CD8-positive, alpha-beta memory T cell (primary cell): Measurements from ENCODE around the gene DDX49. TPM values are rescaled to one million over a fixed set of nuclear protein-coding genes. Genes with fewer than 3 reads are reported as not detected.

ENCODE experiments used
- CTCF ChIA-PET: fragments of 350-600 bp; sonication (Branson Sonifier 250); formaldehyde crosslinking; loops from one replicate; lab custom pipeline; 2021; ENCODE audit warnings: antibody characterized with exemption; lab: Charles Lee
- POLR2A ChIA-PET: fragments of 350-600 bp; sonication (Branson Sonifier 250); formaldehyde crosslinking; loops from one replicate; lab custom pipeline; 2021; ENCODE audit warnings: antibody characterized with exemption; lab: Charles Lee
- DNase-seq, 5 donors: peaks; one replicate each; pipeline versions ENCODE4 v3.0.0 to v3.0.0-alpha.2; 2020 to 2022; ENCODE audit warnings: mixed read lengths in 1 of 5
- H3K27ac ChIP-seq: one replicate; pipeline ENCODE4 v1.7.0; 2013; ENCODE audit warnings: low read depth, mild to moderate bottlenecking, low read length, moderate library complexity
- H3K27me3 ChIP-seq: 2 replicates; pipeline ENCODE4 v1.7.0; 2013; ENCODE audit warnings: low read length, mild to moderate bottlenecking; ENCODE audit not compliant: insufficient read depth, poor library complexity, severe bottlenecking
- H3K36me3 ChIP-seq: 2 replicates; pipeline ENCODE4 v1.7.0; 2013; ENCODE audit warnings: mild to moderate bottlenecking, low read length, moderate library complexity; ENCODE audit not compliant: insufficient read depth
- H3K4me1 ChIP-seq: 2 replicates; pipeline ENCODE4 v1.7.0; 2013; ENCODE audit warnings: mild to moderate bottlenecking, low read length, moderate library complexity; ENCODE audit not compliant: insufficient read depth
- H3K4me3 ChIP-seq: 2 replicates; pipeline ENCODE4 v1.7.0; 2013; ENCODE audit warnings: mild to moderate bottlenecking, low read length
- H3K9me3 ChIP-seq: 2 replicates; pipeline ENCODE4 v1.7.0; 2013; ENCODE audit warnings: mild to moderate bottlenecking, low read length
- H3K27ac Mint-ChIP-seq, 8 donors: one replicate each; pipeline ENCODE4 v1.8.0; 2020 to 2021; ENCODE audit warnings: mixed read lengths in 8 of 8, mild to moderate bottlenecking in 6 of 8, inconsistent platforms in 3 of 8, moderate library complexity in 3 of 8
- H3K27me3 Mint-ChIP-seq, 2 donors: one replicate each; pipeline ENCODE4 v1.8.0; 2020 to 2021; ENCODE audit warnings: mixed read lengths in 2 of 2, mild to moderate bottlenecking in 1 of 2, moderate library complexity in 1 of 2
- H3K36me3 Mint-ChIP-seq, 3 donors: one replicate each; pipeline ENCODE4 v1.8.0; 2020 to 2021; ENCODE audit warnings: mixed read lengths in 3 of 3, inconsistent platforms in 1 of 3, mild to moderate bottlenecking in 1 of 3
- H3K4me1 Mint-ChIP-seq, 3 donors: one replicate each; pipeline ENCODE4 v1.8.0; 2020 to 2021; ENCODE audit warnings: mixed read lengths in 3 of 3, inconsistent platforms in 1 of 3, mild to moderate bottlenecking in 1 of 3
- H3K4me3 Mint-ChIP-seq, 7 donors: one replicate each; pipeline ENCODE4 v1.8.0; 2020 to 2021; ENCODE audit warnings: mixed read lengths in 7 of 7, mild to moderate bottlenecking in 6 of 7, moderate library complexity in 4 of 7, inconsistent platforms in 2 of 7
- H3K9me3 Mint-ChIP-seq, 5 donors: one replicate each; pipeline ENCODE4 v1.8.0; 2020 to 2022; ENCODE audit warnings: mixed read lengths in 5 of 5, mild to moderate bottlenecking in 3 of 5, moderate library complexity in 2 of 5, inconsistent platforms in 1 of 5
- polyA plus RNA-seq: library from polyadenylated mRNA; unstranded; fragments of 300-500 nt; fragmentation: Illumina TruSeq; gene quantifications from one replicate; pipeline ENCODE4 v1.2.3, GENCODE V29; 2021
- total RNA-seq, 2 experiments: library from RNA; stranded (reverse); gene quantifications; one replicate each; pipeline ENCODE4 v1.2.3, GENCODE V29; 2021

Gene DDX49, protein sequence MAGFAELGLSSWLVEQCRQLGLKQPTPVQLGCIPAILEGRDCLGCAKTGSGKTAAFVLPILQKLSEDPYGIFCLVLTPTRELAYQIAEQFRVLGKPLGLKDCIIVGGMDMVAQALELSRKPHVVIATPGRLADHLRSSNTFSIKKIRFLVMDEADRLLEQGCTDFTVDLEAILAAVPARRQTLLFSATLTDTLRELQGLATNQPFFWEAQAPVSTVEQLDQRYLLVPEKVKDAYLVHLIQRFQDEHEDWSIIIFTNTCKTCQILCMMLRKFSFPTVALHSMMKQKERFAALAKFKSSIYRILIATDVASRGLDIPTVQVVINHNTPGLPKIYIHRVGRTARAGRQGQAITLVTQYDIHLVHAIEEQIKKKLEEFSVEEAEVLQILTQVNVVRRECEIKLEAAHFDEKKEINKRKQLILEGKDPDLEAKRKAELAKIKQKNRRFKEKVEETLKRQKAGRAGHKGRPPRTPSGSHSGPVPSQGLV
- total RNA-seq: 10 to 100 TPM; 92.5 to 95.1 TPM
- 28.5 TPM for polyA plus RNA-seq

GRCh38 chr19:18919086-18919899, at the start of gene DDX49, which contains the start of gene COPE:
Gene DDX49, plus strand, starts transcription at chr19:18919715. Its CDS starts 27 bp downstream, at chr19:18919742.
Gene COPE, minus strand, starts transcription at chr19:18919387. Its CDS starts 39 bp downstream, at chr19:18919348.
- Mint-ChIP-seq H3K27ac (peak within 1 kb of the TSS; percentile 64 to 99 (median 96)), H3K9me3 (no peaks in the 10 kb centered on the region), H3K4me3 (peak within 1 kb of the TSS; percentile 85 to 97 (median 95)), H3K27me3 (no peaks in the 10 kb centered on the region), H3K4me1 (peaks cover 37 to 50% (median 43%) of the 10 kb centered on the region in 3 donors), H3K36me3 (peaks cover under 1 to 65% (median 5%) of the 10 kb centered on the region in 3 donors)
- H3K4me3 ChIP-seq: peak within 1 kb of the TSS; percentile 94
- no peaks in the 10 kb centered on the region for H3K27me3 ChIP-seq
- no peaks in the 10 kb centered on the region for H3K9me3 ChIP-seq
- DNase-seq: peak; percentile 91 to 99 (median 98)
- H3K27ac ChIP-seq: peak within 1 kb of the TSS; percentile 94
- ChIA-PET POLR2A (interaction anchor here (0.5 to 1.5 kb wide), 10 partner anchors 18 to 1060 kb away, joined by 3 to 12 read pairs (median 7); partner anchors contain the start of genes JUND, KXD1, REX1BD and RPL18A), CTCF (interaction anchor here (0.8 to 1.4 kb wide), 6 partner anchors 9 to 398 kb away, joined by 3 to 6 read pairs (median 4); partner anchors contain the start of gene ELL)
- H3K36me3 ChIP-seq: peaks cover 17% of the 10 kb centered on the region
- H3K4me1 ChIP-seq: peaks cover 25% of the 10 kb centered on the region

DNA sequence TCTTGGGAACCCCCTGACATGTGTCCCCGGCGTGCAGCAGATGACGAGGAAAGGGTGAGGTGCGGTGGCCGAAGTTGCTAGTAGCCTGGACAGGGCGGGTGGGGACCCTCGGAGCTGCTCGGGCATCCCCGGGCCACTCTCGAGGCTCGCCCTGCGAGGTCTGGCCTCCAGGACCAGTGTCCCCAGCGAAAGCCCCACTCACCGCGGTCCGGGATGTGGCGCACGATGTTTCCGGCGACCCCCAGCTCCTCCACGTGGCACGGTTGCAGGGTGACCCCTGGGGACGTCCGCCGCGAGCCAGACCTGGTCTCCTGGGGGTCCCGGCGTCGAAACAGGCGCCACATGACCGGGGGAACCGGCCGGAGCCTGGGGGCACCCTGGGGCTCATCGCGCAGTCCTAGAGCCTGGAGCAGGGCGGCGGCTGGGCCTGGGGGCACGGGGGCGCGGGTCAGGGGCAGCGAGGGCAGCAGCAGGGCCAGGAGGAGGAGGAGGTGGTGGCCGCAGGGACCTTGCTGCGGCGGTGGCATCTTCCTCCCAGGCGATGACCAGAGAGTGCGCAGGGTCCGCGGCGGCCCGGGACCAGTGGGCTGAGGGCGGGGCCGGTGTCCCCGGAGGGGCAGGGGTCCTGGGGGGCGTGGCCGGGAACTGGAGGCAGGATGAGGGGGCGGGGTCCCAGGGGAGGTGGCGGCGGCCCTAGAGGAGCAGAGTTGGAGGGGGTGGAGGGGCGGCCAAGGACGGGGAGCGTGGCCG, 49.6 kb upstream of the DDX49 start:
- Mint-ChIP-seq H3K4me3 (no peak overlapping the region), H3K27me3 (peaks cover 0 to 8% of the 10 kb centered on the region in 2 donors), H3K4me1 (peaks cover 8 to 16% (median 13%) of the 10 kb centered on the region in 3 donors), H3K27ac (no peak overlapping the region), H3K9me3 (no peaks in the 10 kb centered on the region), H3K36me3 (peaks cover 0 to 32% (median 8%) of the 10 kb centered on the region in 3 donors)
- peaks cover 13% of the 10 kb centered on the region for H3K36me3 ChIP-seq
- ChIA-PET POLR2A (no interaction called here), CTCF (no interaction called here)
- H3K4me3 ChIP-seq: no peak overlapping the region
- DNase-seq: no peak
- H3K4me1 ChIP-seq: no peaks in the 10 kb centered on the region
- H3K9me3 ChIP-seq: no peaks in the 10 kb centered on the region
- H3K27ac ChIP-seq: no peak overlapping the region
- no peaks in the 10 kb centered on the region for H3K27me3 ChIP-seq

DNA sequence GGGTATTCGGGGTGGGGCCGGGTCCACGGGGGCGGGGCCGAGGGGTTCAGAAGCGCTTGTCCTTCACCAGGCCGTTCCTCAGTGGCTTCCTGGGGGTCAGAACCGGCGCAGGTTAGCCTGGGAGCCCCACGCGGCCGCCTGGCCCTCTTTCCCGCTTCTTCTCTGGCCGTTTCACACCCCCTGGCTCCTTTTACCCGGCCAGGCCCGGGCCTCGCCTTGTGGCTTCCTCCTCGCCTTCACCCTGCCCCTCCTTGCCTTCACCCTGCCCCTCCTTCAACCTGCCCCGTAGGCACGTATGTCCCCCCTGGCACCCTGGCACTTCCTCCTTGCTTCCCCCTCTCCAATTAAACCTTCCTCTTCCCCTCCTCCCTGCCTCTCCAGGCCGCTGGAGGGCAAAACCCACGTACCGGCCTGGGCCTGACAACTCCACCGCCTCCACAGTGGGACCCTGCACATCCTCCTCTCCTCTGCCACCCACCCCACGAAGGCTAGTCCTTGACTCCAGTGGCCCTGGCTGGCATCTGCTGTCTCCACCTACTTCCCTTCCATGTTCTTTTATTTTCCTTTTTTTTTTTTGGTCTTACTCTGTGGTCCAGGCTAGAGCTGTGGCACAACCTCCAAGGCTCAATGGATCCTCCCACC, 48.9 kb upstream of the DDX49 start:
- peaks cover 0 to 25% (median 8%) of the 10 kb centered on the region in 3 donors for H3K36me3 Mint-ChIP-seq
- POLR2A ChIA-PET: interaction anchor here (0.7 kb wide), 1 partner anchor 277 kb away, joined by 4 read pairs; no protein-coding TSS in a partner anchor
- no peaks in the 10 kb centered on the region for H3K9me3 ChIP-seq
- peaks cover 0 to 8% of the 10 kb centered on the region in 2 donors for H3K27me3 Mint-ChIP-seq
- DNase-seq: no peak
- peak overlapping the region in 3 of 7 donors; percentile 31 to 67 (median 46) for H3K4me3 Mint-ChIP-seq
- H3K4me1 ChIP-seq: no peaks in the 10 kb centered on the region
- H3K27ac Mint-ChIP-seq: peak overlapping the region in 1 of 8 donors; percentile 43
- peaks cover 8 to 16% (median 13%) of the 10 kb centered on the region in 3 donors for H3K4me1 Mint-ChIP-seq
- no peaks in the 10 kb centered on the region for H3K9me3 Mint-ChIP-seq
- no peaks in the 10 kb centered on the region for H3K27me3 ChIP-seq
- H3K36me3 ChIP-seq: peaks cover 11% of the 10 kb centered on the region
- CTCF ChIA-PET: interaction anchor here (0.6 kb wide), 1 partner anchor 42 kb away, joined by 3 read pairs; no protein-coding TSS in a partner anchor
- no peak overlapping the region for H3K27ac ChIP-seq
- H3K4me3 ChIP-seq: no peak overlapping the region

- H3K9me3 ChIP-seq: no peaks in the 10 kb centered on the region
- H3K27me3 ChIP-seq: no peaks in the 10 kb centered on the region
- DNase-seq: no peak
- H3K4me1 ChIP-seq: no peaks in the 10 kb centered on the region
- H3K27me3 Mint-ChIP-seq: peaks cover 0 to 8% of the 10 kb centered on the region in 2 donors
- POLR2A ChIA-PET: interaction anchor here (0.7 kb wide), 1 partner anchor 278 kb away, joined by 4 read pairs; no protein-coding TSS in a partner anchor
- no peak overlapping the region for H3K4me3 ChIP-seq
- no peaks in the 10 kb centered on the region for H3K9me3 Mint-ChIP-seq
- CTCF ChIA-PET: no interaction called here
- peaks cover 0 to 17% (median 5%) of the 10 kb centered on the region in 3 donors for H3K36me3 Mint-ChIP-seq
- H3K27ac ChIP-seq: no peak overlapping the region
- H3K27ac Mint-ChIP-seq: peak overlapping the region in 1 of 8 donors; percentile 85
- H3K4me3 Mint-ChIP-seq: peak overlapping the region in 2 of 7 donors; percentile 36 to 52
- H3K36me3 ChIP-seq: peaks cover 7% of the 10 kb centered on the region
- peaks cover 8 to 16% (median 13%) of the 10 kb centered on the region in 3 donors for H3K4me1 Mint-ChIP-seq
Measured at GRCh38 chr19:18871543-18871942, 48.0 kb upstream of the DDX49 start.

GRCh38 chr19:18875726-18876125, 43.8 kb upstream of the DDX49 start:
- no peaks in the 10 kb centered on the region for H3K9me3 Mint-ChIP-seq
- peak overlapping the region in 1 of 8 donors; percentile 67 for H3K27ac Mint-ChIP-seq
- no peaks in the 10 kb centered on the region for H3K36me3 Mint-ChIP-seq
- no peak for DNase-seq
- Histone ChIP-seq H3K9me3 (no peaks in the 10 kb centered on the region), H3K4me3 (no peak overlapping the region), H3K36me3 (no peaks in the 10 kb centered on the region), H3K27me3 (no peaks in the 10 kb centered on the region), H3K4me1 (no peaks in the 10 kb centered on the region), H3K27ac (no peak overlapping the region)
- H3K27me3 Mint-ChIP-seq: peaks cover 0 to 8% of the 10 kb centered on the region in 2 donors
- H3K4me1 Mint-ChIP-seq: peaks cover 4 to 9% (median 8%) of the 10 kb centered on the region in 3 donors
- ChIA-PET POLR2A (no interaction called here), CTCF (interaction anchor here (1.2 to 3.4 kb wide), 2 partner anchors 9 to 28 kb away, joined by 3 to 12 read pairs; no protein-coding TSS in a partner anchor)
- no peak overlapping the region for H3K4me3 Mint-ChIP-seq

GRCh38 chr19:18876865-18877264, 42.6 kb upstream of the DDX49 start:
- Mint-ChIP-seq H3K4me3 (no peak overlapping the region), H3K27ac (peak overlapping the region in 1 of 8 donors; percentile 83), H3K4me1 (peaks cover 0 to 2% (median under 1%) of the 10 kb centered on the region in 3 donors), H3K27me3 (peaks cover 0 to 4% of the 10 kb centered on the region in 2 donors), H3K9me3 (no peaks in the 10 kb centered on the region), H3K36me3 (no peaks in the 10 kb centered on the region)
- ChIA-PET POLR2A (no interaction called here), CTCF (interaction anchor here (1.3 to 3.4 kb wide), 2 partner anchors 10 to 30 kb away, joined by 4 to 12 read pairs; no protein-coding TSS in a partner anchor)
- no peaks in the 10 kb centered on the region for H3K36me3 ChIP-seq
- no peaks in the 10 kb centered on the region for H3K27me3 ChIP-seq
- no peak overlapping the region for H3K4me3 ChIP-seq
- no peak for DNase-seq
- H3K4me1 ChIP-seq: no peaks in the 10 kb centered on the region
- H3K27ac ChIP-seq: no peak overlapping the region
- no peaks in the 10 kb centered on the region for H3K9me3 ChIP-seq
